HG02938 (cell line): ENCODE results near the gene INF2.
A peak's percentile ranks its signal among the peaks of the same experiment; 100 is the strongest.

Experiments used
- ATAC-seq: cut with Tn5 transposase; IDR thresholded peaks from one replicate; pipeline ENCODE4 v1.9.1; 2021; ENCODE audit warnings: mild to moderate bottlenecking, moderate library complexity; ENCODE audit not compliant: unreplicated experiment

INF2 gene

DNA sequence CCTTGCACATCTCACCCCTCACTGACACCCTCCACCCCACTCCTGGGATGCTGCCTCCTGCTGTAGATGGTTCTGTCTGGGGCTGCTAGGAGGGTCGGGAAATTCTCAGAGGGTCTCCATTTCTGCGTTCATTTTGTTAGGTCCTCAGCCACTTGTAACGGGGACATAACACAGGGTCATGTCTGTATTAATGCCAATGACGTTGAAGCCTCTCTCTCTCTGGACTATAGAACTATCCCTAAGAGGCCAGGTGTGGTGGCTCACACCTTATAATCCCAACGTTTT is 78.2 kb downstream of the INF2 start:
- ATAC-seq: no peak

DNA sequence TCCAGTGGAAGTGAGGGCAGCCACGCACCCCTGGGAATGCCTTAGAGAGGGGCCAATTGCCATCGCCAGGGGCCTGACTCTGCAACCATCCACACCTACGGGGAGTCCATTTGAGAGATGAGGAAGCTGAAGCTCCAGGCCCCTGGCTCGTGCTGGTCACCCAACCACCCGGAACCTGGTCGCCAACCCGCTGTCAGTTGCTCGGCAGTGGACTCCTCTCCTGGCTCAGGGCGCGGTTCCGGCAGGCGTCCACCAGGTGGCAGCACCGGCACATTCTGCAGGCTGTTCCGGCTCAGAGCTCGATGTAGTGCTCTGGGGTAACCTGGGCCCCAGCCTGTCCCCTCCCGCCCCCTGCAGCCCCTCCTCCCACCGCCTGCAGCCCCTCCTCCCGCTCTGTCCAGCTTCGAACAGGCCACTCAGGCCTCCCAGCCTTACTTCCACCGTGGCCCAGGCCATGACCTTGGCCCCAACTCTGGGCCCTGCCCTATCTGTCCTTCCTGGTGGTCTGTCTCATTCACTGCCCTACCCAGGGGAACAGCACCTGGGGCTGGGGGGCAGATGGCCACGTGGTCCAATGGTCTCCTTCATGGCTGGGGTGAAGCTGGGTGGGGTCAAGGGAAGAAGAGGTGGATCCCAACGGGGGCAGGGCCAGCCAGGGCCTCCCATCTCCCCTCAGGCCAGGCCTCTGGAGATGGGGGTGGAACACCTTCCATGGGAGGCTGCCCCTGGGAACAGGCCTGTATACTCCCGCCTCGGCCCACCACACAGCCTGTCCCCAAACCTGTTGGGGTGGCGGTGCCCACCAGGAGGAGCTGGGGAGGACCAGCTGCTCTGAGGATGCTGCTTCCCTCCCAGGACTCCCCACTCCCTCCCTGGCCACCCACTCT is 79.3 kb downstream of the INF2 start:
- ATAC-seq: peak; percentile 75

- ATAC-seq: no peak
Measured at GRCh38 chr14:104769324-104770071, 80.1 kb downstream of the INF2 start.

- ATAC-seq: no peak
Measured at GRCh38 chr14:104770072-104770579, 80.7 kb downstream of the INF2 start.

DNA sequence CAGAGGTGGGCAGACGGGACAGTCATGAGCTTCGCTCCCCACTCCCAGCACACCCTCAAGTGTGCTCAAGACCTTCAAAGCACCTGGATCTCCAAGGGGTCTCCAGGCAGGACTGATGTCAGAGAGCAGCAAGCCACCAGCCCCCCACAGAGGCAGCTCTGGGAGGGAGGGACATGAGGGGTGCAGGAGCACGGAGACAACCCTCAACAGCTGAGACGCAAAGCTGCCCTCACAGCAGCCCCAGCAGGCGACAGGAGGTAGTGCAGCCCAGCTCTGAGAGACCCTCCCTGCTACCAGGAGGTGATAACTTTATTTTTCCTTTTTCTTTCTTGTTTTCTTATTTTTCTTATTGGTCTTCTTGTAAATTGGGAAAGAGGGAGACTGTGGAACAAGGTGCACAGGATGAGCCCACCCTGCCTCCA is 81.4 kb downstream of the INF2 start:
- ATAC-seq: no peak

- ATAC-seq: no peak
Measured at GRCh38 chr14:104771374-104771773, 82.0 kb downstream of the INF2 start.
